Panc1 (cell line): ENCODE data around the gene FXYD3.

Experiments used
- CTCF ChIP-seq: fragments of 450-650 bp; IDR thresholded peaks from 2 replicates; pipeline ENCODE4 v1.5.1; 2017; ENCODE audit warnings: mild to moderate bottlenecking
- POLR2AphosphoS5 ChIP-seq: IDR thresholded peaks from 2 replicates; pipeline ENCODE4 v1.6.1; 2012; ENCODE audit warnings: mild to moderate bottlenecking, low read depth, low read length, moderate library complexity
- REST ChIP-seq, 2 experiments: IDR thresholded peaks; 2 replicates each; pipeline ENCODE4 v1.6.1; 2011 to 2012; ENCODE audit warnings: low read depth in 2 of 2, control low read depth in 1 of 2, low read length in 1 of 2, mild to moderate bottlenecking in 1 of 2, moderate library complexity in 1 of 2; ENCODE audit not compliant: insufficient read depth in 1 of 2
- SIN3A ChIP-seq: IDR thresholded peaks from 2 replicates; pipeline ENCODE4 v1.6.1; 2012; ENCODE audit warnings: low read depth, mild to moderate bottlenecking, low read length, moderate library complexity, borderline replicate concordance; ENCODE audit not compliant: insufficient read depth

GRCh38 chr19:35094656-35095055 is 21.0 kb upstream of the FXYD3 start:
- TF ChIP-seq SIN3A (no peak), CTCF (no peak), REST (IDR thresholded peaks at IDR 0.05; ENCODE audit: insufficient read depth in 1 of 2, low read depth in 2 of 2, low read length in 1 of 2) (no peak), POLR2AphosphoS5 (no peak)
